Epithelial cell of esophagus (primary cell): ENCODE measurements around the gene HOXA3.

Source experiments
- DNase-seq: peaks from one replicate; pipeline ENCODE4 v3.0.0; 2010; ENCODE audit warnings: low read depth
- H3K4me3 ChIP-seq: 2 replicates; pipeline ENCODE4 v1.5.1; 2011; ENCODE audit warnings: mild to moderate bottlenecking, low read length, control low read depth
- CTCF ChIP-seq: IDR thresholded peaks from 2 replicates; pipeline ENCODE4 v1.5.1; 2011; ENCODE audit warnings: low read depth, mild to moderate bottlenecking, low read length, control low read depth, inconsistent platforms; ENCODE audit not compliant: insufficient read depth; ENCODE audit errors: missing control alignments

Gene HOXA3

DNA sequence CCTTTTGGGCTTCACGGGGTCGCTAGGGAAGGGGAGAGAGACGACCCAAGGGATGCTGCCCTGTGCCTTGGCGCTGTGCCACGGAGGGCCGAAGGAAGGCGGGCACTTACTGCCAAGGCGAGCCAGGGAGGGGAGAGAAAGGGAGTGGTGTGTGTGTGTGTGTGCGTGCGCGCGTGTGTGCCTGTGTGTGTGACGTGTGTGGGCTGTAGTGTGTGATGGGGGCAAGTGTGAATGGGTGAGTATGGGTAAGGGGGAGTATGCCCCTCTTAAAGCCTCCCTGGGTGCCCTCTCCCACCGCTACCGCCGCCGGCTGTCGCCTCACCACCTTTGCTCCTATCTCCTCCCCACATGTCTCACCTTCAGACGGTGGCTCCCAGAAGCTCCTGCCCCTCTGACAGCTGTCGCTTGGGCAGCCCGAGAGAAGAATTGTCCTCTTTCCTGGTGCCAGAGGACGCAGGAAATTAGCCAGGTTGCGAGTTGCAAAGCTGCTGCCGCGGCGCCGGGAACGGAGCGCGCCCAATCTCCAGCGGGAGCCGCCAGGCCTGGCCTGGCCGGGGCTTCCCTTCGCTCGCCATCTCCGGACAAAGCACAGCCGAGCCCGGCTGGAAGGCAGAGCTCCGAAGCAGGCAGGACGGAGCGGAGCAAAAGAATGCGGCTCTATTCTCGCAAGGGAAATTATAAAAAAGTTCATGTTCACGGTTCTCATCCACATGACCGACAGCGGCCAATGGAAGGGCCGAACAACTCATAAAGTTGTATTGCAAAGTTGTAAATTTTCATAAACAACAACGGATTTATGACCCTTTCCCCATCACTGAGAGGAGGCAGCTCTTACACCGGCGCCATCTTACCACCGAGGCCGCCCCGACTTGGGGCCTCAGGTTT lies at the start of gene HOXA3:
Gene HOXA3 (minus strand): TSS at position 653 of the 885 bp plus-strand sequence. CDS start 41,943 bp downstream, outside the sequence.
- no peak for TF ChIP-seq CTCF
- peak within 1 kb of the TSS; percentile 13 for H3K4me3 ChIP-seq
- DNase-seq: no peak

- H3K4me3 ChIP-seq: no peak overlapping the region
- TF ChIP-seq CTCF: no peak
- no peak for DNase-seq
Observed at GRCh38 chr7:27201580-27202017, 49.2 kb upstream of the HOXA3 start.

GRCh38 chr7:27200761-27201579 lies 48.6 kb upstream of the HOXA3 start:
- no peak overlapping the region for H3K4me3 ChIP-seq
- TF ChIP-seq CTCF: no peak
- no peak for DNase-seq

DNA sequence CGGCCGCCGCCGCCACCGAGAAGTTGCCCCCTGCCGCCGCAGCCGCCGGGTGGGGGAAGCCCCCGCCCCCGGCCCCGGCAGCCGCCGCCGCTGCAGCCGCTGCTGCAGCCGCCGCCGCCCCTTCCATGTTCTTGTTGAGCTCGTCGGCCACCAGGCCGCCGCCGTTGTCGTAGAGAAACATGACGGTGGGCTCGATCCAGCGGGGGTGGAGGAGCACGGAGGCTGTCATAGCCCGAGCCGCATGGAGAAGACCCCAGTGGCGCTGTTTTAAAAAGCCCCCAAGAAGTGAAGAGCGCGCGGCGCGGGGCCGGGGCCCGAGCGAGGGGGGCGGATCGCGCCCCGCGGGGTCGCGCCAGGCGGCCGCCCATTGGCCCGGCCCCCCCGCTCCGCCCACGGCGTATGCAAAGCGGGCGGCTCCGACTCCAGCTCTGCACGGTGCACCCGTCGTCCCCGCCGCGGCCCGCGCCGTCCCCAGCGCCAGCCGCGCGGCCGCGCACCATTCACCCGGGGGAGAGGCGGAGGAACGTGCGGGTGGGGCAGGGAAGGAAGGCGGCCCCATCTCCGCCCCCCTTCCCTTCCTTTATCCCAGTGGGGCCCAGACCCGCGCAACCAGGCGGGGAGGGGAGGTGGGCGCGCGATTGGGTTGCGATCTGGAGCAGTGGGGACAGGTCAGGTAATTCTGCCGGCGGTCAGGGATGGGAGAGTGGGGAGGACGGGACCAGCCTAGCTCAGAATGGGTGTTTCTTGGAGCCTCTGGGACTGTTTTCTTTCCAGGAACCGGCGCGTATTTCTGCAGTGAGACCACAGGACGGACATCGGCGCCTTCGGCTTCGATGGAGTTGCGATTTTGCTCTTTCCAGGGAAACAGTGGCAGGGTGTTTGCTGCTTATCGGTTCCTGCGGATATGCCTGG lies 47.7 kb upstream of the HOXA3 start, which contains the start of gene HOXA13:
Gene HOXA13 (minus strand): TSS at position 243 of the 912 bp plus-strand sequence. CDS start 14 bp downstream, at position 229.
- H3K4me3 ChIP-seq: no peak within 1 kb of the TSS
- no peak for TF ChIP-seq CTCF
- DNase-seq: no peak

DNA sequence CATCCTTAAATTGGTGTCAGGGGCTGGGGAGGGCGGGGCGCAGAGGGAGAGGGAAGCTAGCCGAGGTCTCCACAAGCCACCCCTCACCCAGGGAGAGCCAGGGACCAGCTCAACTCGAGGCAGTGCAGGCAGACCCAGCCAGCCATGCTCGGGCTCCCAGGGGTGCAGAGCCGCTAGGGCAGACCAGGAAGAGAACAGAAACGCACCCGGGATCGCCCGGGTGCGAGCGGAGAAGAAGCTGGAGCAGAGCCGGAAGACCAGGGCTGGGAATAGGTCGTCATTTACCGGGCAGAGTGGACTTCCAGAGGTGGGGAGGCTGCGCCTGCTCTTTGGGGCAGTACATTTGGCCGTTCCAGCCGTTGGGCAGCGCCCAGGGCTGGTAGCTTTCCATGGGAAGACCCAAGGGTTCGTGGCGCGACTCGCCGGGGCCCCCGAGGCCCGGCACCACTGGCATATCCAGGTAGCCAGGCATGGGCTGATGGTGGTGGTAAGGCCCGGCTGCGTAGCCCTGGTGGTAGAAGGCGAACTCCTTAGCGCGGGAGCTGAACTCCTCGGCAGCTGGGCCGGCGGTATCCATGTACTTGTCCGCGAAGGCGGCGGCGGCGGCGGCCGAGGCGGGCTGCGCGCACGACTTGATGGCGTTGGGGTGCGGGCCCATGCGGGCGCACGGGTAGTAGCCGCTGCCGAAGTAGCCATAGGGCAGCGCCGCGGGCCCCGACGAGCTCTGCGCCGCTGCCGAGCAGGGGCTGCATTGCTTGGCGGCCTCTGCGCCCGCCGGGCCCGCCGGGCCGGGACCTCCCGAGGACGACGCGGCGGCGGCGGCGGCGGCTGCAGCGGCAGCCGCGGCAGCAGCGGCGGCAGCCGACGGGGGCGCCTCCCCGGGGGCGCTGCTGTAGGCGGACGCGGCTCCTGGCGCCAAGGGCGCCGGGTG lies 46.8 kb upstream of the HOXA3 start:
- no peak for DNase-seq
- TF ChIP-seq CTCF: no peak
- no peak overlapping the region for H3K4me3 ChIP-seq
